ENCODE data around the gene PRELID1. TPM values are rescaled to one million over a fixed set of nuclear protein-coding genes. Genes with fewer than 3 reads are reported as not detected.

The PRELID1 gene
- total RNA-seq, 1 experiment from 2014 or later: 275 TPM

GRCh38 chr5:177270653-177271052 is 32.9 kb upstream of the PRELID1 start:
- Histone ChIP-seq H3K4me1 (ENCODE audit: control insufficient read depth, insufficient read depth, low read length) (no peaks in the 10 kb centered on the region), H3K36me3 (ENCODE audit: control insufficient read depth, insufficient read depth, low read length) (peaks cover 21% of the 10 kb centered on the region), H3K9me3 (ENCODE audit: control insufficient read depth, insufficient read depth, low read depth, low read length) (no peaks in the 10 kb centered on the region), H3K4me3 (ENCODE audit: low read depth in 2 of 2, low read length in 2 of 2) (no peak overlapping the region), H3K27ac (ENCODE audit: low read length) (no peak overlapping the region), H3K27me3 (ENCODE audit: control insufficient read depth, insufficient read depth, low read length) (no peaks in the 10 kb centered on the region)
- DNase-seq (ENCODE audit: low read depth, low spot score): no peak
- POLR2A ChIA-PET: no interaction called here
- CTCF ChIA-PET: interaction anchor here (0.6 kb wide), 1 partner anchor 158 kb away, joined by 3 read pairs; no protein-coding TSS in a partner anchor
- in situ Hi-C loops (cut with HindIII; ENCODE audit: low pct_unique_long_range_greater_than_20kb, low sequenced_read_pairs) (no loop called here), intact Hi-C loops (cut with micrococcal nuclease; ENCODE audit: unreplicated experiment) (no loop called here)
- TF ChIP-seq CTCF (IDR thresholded peaks at IDR 0.05) (no peak), TCF7L2 (IDR thresholded peaks at IDR 0.05; ENCODE audit: low read depth, low read length) (no peak), REST (IDR thresholded peaks at IDR 0.05; ENCODE audit: insufficient read depth in 1 of 2, low read depth in 2 of 2, low read length in 1 of 2) (no peak), SIN3A (IDR thresholded peaks at IDR 0.05; ENCODE audit: borderline replicate concordance, insufficient read depth, low read depth, low read length) (no peak), POLR2AphosphoS5 (IDR thresholded peaks at IDR 0.05; ENCODE audit: low read depth, low read length) (no peak)
- ATAC-seq: no peak
- BruUV-seq (replicated peaks): no TSS peak

GRCh38 chr5:177271113-177271512 is 32.5 kb upstream of the PRELID1 start:
- DNase-seq (ENCODE audit: low read depth, low spot score): no peak
- Histone ChIP-seq H3K4me1 (ENCODE audit: control insufficient read depth, insufficient read depth, low read length) (no peaks in the 10 kb centered on the region), H3K36me3 (ENCODE audit: control insufficient read depth, insufficient read depth, low read length) (peaks cover 21% of the 10 kb centered on the region), H3K27ac (ENCODE audit: low read length) (no peak overlapping the region), H3K4me3 (ENCODE audit: low read depth in 2 of 2, low read length in 2 of 2) (no peak overlapping the region), H3K27me3 (ENCODE audit: control insufficient read depth, insufficient read depth, low read length) (no peaks in the 10 kb centered on the region), H3K9me3 (ENCODE audit: control insufficient read depth, insufficient read depth, low read depth, low read length) (no peaks in the 10 kb centered on the region)
- ChIA-PET CTCF (interaction anchor here (0.6 kb wide), 1 partner anchor 158 kb away, joined by 3 read pairs; no protein-coding TSS in a partner anchor), POLR2A (no interaction called here)
- ATAC-seq: no peak
- TF ChIP-seq SIN3A (IDR thresholded peaks at IDR 0.05; ENCODE audit: borderline replicate concordance, insufficient read depth, low read depth, low read length): no peak
- in situ Hi-C loops (cut with HindIII; ENCODE audit: low pct_unique_long_range_greater_than_20kb, low sequenced_read_pairs): no loop called here
- BruUV-seq (replicated peaks): no TSS peak
- intact Hi-C loops (cut with micrococcal nuclease; ENCODE audit: unreplicated experiment): no loop called here

- Histone ChIP-seq H3K27ac (ENCODE audit: low read length) (no peak overlapping the region), H3K4me1 (ENCODE audit: control insufficient read depth, insufficient read depth, low read length) (no peaks in the 10 kb centered on the region), H3K4me3 (ENCODE audit: low read depth in 2 of 2, low read length in 2 of 2) (no peak overlapping the region), H3K9me3 (ENCODE audit: control insufficient read depth, insufficient read depth, low read depth, low read length) (no peaks in the 10 kb centered on the region), H3K36me3 (ENCODE audit: control insufficient read depth, insufficient read depth, low read length) (0 out of 2 replicates have a peak, but pooled peaks cover 5% of the 10 kb centered on the region), H3K27me3 (ENCODE audit: control insufficient read depth, insufficient read depth, low read length) (no peaks in the 10 kb centered on the region)
- intact Hi-C loops (cut with micrococcal nuclease; ENCODE audit: unreplicated experiment): no loop called here
- no peak for DNase-seq (ENCODE audit: low read depth, low spot score)
- TF ChIP-seq TCF7L2 (IDR thresholded peaks at IDR 0.05; ENCODE audit: low read depth, low read length): no peak
- no peak for TF ChIP-seq SIN3A (IDR thresholded peaks at IDR 0.05; ENCODE audit: borderline replicate concordance, insufficient read depth, low read depth, low read length)
- no peak for TF ChIP-seq POLR2AphosphoS5 (IDR thresholded peaks at IDR 0.05; ENCODE audit: low read depth, low read length)
- TF ChIP-seq CTCF (IDR thresholded peaks at IDR 0.05): no peak
- no peak for TF ChIP-seq REST (IDR thresholded peaks at IDR 0.05; ENCODE audit: insufficient read depth in 1 of 2, low read depth in 2 of 2, low read length in 1 of 2)
- no peak for ATAC-seq
- in situ Hi-C loops (cut with HindIII; ENCODE audit: low pct_unique_long_range_greater_than_20kb, low sequenced_read_pairs): no loop called here
- ChIA-PET POLR2A (interaction anchor here (0.7 kb wide), 1 partner anchor 567 kb away, joined by 5 read pairs; no protein-coding TSS in a partner anchor), CTCF (interaction anchor here (0.7 kb wide), 1 partner anchor 27 kb away, joined by 7 read pairs; no protein-coding TSS in a partner anchor)
- BruUV-seq (replicated peaks): no TSS peak
Measured at GRCh38 chr5:177275883-177276282, 27.7 kb upstream of the PRELID1 start.

Measured in Panc1 (cell line).